NT2/D1 (cell line): ENCODE measurements around the gene ZNF215.
"Not testable (repeated sequence)": the region's sequence is repeated elsewhere in the genome, so short reads cannot be mapped to it uniquely, and the experiment has no call there.

ENCODE experiments used
- DNase-seq: peaks from one replicate; pipeline ENCODE4 v3.0.0-alpha.2; 2011; ENCODE audit warnings: low read depth, low spot score
- H3K27me3 ChIP-seq: 2 replicates; pipeline ENCODE4 v1.6.0; 2011; ENCODE audit warnings: mild to moderate bottlenecking; ENCODE audit not compliant: insufficient read length, insufficient read depth
- H3K36me3 ChIP-seq: 2 replicates; pipeline ENCODE4 v1.6.1; 2011; ENCODE audit warnings: mild to moderate bottlenecking, low read length, mixed read lengths; ENCODE audit not compliant: insufficient read depth, insufficient read length
- H3K4me1 ChIP-seq: 2 replicates; pipeline ENCODE4 v1.5.1; 2011; ENCODE audit not compliant: insufficient read depth, insufficient read length
- H3K4me3 ChIP-seq: 2 replicates; pipeline ENCODE4 v1.5.1; 2011; ENCODE audit warnings: low read depth; ENCODE audit not compliant: insufficient read length
- H3K9ac ChIP-seq: 2 replicates; pipeline ENCODE4 v1.6.0; 2011; ENCODE audit warnings: low read depth; ENCODE audit not compliant: insufficient read length
- H3K9me3 ChIP-seq: 2 replicates; pipeline ENCODE4 v1.5.1; 2011; ENCODE audit warnings: mild to moderate bottlenecking, low read length; ENCODE audit not compliant: insufficient read depth
- SUZ12 ChIP-seq: IDR thresholded peaks from 2 replicates; pipeline ENCODE4 v1.6.1; 2011; ENCODE audit not compliant: insufficient read length, insufficient read depth; ENCODE audit errors: extremely low read depth
- YY1 ChIP-seq: IDR thresholded peaks from 2 replicates; pipeline ENCODE4 v1.6.1; 2011; ENCODE audit not compliant: insufficient read length, insufficient read depth
- ZNF274 ChIP-seq: IDR thresholded peaks from 2 replicates; pipeline ENCODE4 v1.6.1; 2011; ENCODE audit warnings: mild to moderate bottlenecking, low read depth, low read length

Gene ZNF215

DNA sequence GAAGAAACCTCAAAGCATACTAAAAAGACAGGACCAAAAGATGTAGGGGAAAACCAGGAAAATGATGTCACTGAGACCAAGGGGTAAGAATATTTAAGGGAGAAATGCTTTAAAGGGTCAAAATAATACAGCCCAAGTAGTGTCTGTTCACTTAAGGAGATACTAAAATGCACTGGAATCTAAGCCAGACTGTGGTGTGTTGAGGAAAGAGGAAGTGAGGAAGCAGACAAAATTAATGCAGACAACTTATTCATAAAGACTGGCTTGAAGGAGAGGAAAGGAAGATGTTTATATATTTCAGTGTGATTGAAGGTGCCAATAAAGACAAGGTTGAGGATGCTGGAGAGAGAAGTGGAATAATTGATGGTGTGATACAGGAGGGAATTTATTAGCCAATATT is 15.7 kb downstream of the ZNF215 start:
- peaks cover 18% of the 10 kb centered on the region for H3K36me3 ChIP-seq
- no peaks in the 10 kb centered on the region for H3K4me1 ChIP-seq

DNA sequence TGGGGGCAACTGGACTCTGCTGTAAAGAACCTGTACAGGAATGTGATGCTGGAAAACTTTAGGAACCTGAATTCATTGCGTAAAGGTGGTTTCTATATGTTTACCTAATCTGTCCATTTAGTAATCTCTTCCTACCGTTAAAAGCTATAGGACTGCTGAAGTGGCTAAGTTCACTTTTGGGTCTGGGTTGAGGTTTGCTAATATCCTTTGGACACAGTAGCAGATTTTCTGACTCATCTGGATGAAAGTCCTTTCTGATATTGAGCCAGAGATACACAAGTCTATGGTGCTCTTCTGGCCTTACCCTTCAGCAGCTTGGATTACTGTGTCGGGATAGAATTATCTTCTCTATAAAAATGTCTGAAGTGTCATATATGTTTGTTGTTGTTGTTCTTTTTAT is 16.9 kb downstream of the ZNF215 start:
- TF ChIP-seq YY1 (no peak), ZNF274 (no peak), SUZ12 (no peak)
- H3K27me3 ChIP-seq, result no peaks in the 10 kb centered on the region
- H3K9ac ChIP-seq, result no peak overlapping the region
- H3K4me3 ChIP-seq, result no peak overlapping the region
- no peaks in the 10 kb centered on the region for H3K9me3 ChIP-seq
- H3K4me1 ChIP-seq, result no peaks in the 10 kb centered on the region
- peaks cover 25% of the 10 kb centered on the region for H3K36me3 ChIP-seq
- DNase-seq, result no peak

More for the DNA sequence above, 15.7 kb downstream of the ZNF215 start:
- no peaks in the 10 kb centered on the region for H3K9me3 ChIP-seq
- TF ChIP-seq YY1 (no peak), SUZ12 (no peak), ZNF274 (no peak)
- no peak overlapping the region for H3K9ac ChIP-seq
- DNase-seq, result no peak
- no peak overlapping the region for H3K4me3 ChIP-seq
- H3K27me3 ChIP-seq, result no peaks in the 10 kb centered on the region

DNA sequence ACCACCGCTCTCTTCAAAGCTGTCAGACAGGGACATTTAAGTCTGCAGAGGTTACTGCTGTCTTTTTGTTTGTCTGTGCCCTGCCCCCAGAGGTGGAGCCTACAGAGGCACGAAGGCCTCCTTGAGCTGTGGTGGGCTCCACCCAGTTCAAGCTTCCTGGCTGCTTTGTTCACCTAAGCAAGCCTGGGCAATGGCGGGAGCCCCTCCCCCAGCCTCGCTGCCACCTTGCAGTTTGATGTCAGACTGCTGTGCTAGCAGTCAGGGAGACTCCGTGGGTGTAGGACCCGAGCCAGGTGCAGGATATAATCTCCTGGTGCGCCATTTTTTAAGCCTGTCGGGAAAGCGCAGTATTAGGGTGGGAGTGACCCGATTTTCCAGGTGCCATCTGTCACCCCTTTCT is 28.0 kb downstream of the ZNF215 start:
- not testable (repeated sequence) for H3K27me3 ChIP-seq, H3K4me3 ChIP-seq, H3K4me1 ChIP-seq, H3K9ac ChIP-seq, H3K9me3 ChIP-seq, DNase-seq
- peaks cover 13% of the 10 kb centered on the region for H3K36me3 ChIP-seq

DNA sequence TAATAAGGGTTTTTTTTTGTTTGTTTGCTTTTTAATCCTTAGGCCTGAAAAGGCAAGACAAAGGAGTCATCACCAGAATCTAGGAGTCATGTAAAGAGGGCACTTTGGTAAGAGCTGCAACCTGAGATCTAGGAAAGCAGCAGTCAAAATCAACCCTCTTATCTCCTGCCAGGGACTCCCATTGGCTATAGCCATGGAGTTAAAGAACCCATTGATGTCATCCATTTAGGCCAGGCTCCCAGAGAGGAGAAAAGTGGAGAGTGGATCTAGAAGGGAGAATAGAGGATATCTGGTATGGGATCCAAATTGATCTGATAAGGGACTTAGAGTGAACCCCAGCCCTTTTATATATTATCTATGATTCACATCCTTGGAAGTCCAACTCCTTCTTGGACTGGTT is 35.9 kb downstream of the ZNF215 start:
- no peaks in the 10 kb centered on the region for H3K27me3 ChIP-seq
- H3K36me3 ChIP-seq, result peaks cover 2% of the 10 kb centered on the region
- H3K9ac ChIP-seq, result no peak overlapping the region
- TF ChIP-seq SUZ12, result no peak
- TF ChIP-seq YY1, result no peak
- TF ChIP-seq ZNF274, result no peak
- H3K4me3 ChIP-seq, result no peak overlapping the region
- H3K9me3 ChIP-seq, result no peaks in the 10 kb centered on the region
- no peaks in the 10 kb centered on the region for H3K4me1 ChIP-seq
- DNase-seq, result no peak

DNA sequence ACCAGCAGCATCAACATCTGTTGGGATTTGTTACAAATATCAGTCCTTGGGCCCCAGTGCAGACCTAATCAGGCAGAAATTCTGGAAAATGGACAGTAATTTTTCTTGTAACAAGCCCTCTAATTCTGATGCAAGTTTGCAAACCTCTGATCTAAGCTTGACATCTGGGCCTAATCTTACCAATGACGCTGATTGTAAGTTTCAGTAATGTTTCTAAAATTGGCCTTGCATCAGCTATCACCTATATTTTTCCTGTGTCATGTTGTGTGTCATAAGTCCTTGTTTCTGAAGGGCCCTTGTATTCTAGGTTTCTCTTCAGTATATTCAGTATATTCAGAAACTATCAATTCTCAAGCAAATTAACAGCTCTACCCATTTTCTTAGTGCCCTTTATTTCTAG is 36.4 kb downstream of the ZNF215 start:
- Histone ChIP-seq H3K4me1 (no peaks in the 10 kb centered on the region), H3K36me3 (no peaks in the 10 kb centered on the region), H3K4me3 (no peak overlapping the region)

DNA sequence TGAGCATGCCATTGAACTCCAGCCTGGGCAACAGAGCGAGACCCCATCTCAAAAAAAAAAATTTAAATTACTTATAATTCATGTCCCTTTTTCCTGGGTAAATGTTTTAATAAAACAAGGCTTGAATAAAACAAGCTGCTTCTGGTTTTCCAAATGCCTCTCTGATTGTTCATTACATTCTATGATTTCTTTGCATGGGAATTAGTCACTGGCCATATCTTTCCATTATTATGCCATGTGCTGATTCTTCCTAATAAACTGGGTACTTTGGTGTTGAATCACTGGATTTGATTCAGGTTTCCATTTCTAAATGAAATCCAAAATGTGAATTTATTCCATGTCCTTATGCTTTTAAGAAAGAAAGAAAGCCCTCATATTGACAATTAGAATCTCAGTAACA is 42.6 kb downstream of the ZNF215 start:
- TF ChIP-seq ZNF274, result no peak
- no peak for TF ChIP-seq YY1
- TF ChIP-seq SUZ12, result no peak
- H3K36me3 ChIP-seq, result no peaks in the 10 kb centered on the region

More for the DNA sequence above, 36.4 kb downstream of the ZNF215 start:
- TF ChIP-seq ZNF274 (no peak), SUZ12 (no peak), YY1 (no peak)
- no peaks in the 10 kb centered on the region for H3K27me3 ChIP-seq
- H3K9ac ChIP-seq, result no peak overlapping the region
- no peaks in the 10 kb centered on the region for H3K9me3 ChIP-seq
- no peak for DNase-seq

DNA sequence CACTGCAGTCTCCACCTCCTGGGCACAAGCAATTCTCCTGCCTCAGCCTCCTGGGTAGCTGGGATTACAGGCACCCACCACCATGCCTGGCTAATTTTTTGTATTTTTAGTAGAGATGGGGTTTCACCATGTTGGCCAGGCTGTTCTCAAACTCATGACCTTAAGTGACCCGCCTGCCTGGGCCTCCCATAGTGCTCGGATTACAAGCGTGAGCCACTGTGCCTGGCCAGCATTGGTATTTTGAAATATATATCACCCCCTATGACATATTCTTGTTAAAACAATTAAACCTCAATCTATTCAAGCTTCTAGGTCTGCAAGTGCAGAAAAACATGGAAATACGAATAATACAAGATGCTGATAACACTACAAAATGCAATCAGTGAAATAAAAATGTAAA is 43.6 kb downstream of the ZNF215 start:
- H3K9ac ChIP-seq, H3K36me3 ChIP-seq, H3K27me3 ChIP-seq, DNase-seq, H3K9me3 ChIP-seq, H3K4me3 ChIP-seq, H3K4me1 ChIP-seq: not testable (repeated sequence)

More for the DNA sequence above, 42.6 kb downstream of the ZNF215 start:
- Histone ChIP-seq H3K9ac (no peak overlapping the region), H3K27me3 (no peaks in the 10 kb centered on the region), H3K9me3 (no peaks in the 10 kb centered on the region), H3K4me3 (no peak overlapping the region), H3K4me1 (no peaks in the 10 kb centered on the region)
- no peak for DNase-seq

DNA sequence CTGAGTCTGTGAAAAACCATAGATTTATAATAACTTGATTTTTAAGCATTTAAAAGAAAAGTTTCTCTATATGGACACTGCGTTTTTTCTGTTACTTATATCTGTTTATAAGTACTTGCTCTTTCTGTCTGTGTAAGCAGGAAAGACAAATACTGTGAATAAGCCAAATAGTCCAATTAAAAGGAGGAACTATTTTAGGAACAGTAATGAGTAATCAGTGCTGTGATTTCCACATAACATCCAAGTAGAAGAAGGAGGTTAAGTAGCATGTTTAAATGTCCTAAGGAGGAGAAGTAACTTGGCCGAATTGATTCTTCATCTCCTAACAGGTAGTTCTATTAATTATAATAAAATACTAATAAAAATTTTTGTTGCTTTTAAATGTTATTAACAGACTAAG is 53.1 kb downstream of the ZNF215 start:
- TF ChIP-seq ZNF274 (no peak), YY1 (no peak), SUZ12 (no peak)
- no peak for DNase-seq
- H3K27me3 ChIP-seq, result no peaks in the 10 kb centered on the region
- H3K4me3 ChIP-seq, result no peak overlapping the region
- H3K4me1 ChIP-seq, result no peaks in the 10 kb centered on the region
- no peaks in the 10 kb centered on the region for H3K36me3 ChIP-seq
- no peak overlapping the region for H3K9ac ChIP-seq
- H3K9me3 ChIP-seq, result no peaks in the 10 kb centered on the region
